T1000 (cell line): ENCODE results near the gene ZNF691.
"Not testable (repeated sequence)": the region's sequence is repeated elsewhere in the genome, so short reads cannot be mapped to it uniquely, and the experiment has no call there.

Experiments used
- DNase-seq: peaks from one replicate; lab custom pipeline; 2025; ENCODE audit warnings: mixed read lengths; lab: John Stamatoyannopoulos, UW

ZNF691 gene

GRCh38 chr1:42846257-42847110, at the start of gene ZNF691:
Gene ZNF691, plus strand, starts transcription at chr1:42846613. Its CDS starts 3,046 bp downstream, at chr1:42849659.
- peak; percentile 89 for DNase-seq

GRCh38 chr1:42797414-42797813, 49.0 kb upstream of the ZNF691 start:
- DNase-seq: no peak

GRCh38 chr1:42797979-42798378, 48.4 kb upstream of the ZNF691 start:
- no peak for DNase-seq

- DNase-seq: no peak
Measured at GRCh38 chr1:42801832-42802473, 44.5 kb upstream of the ZNF691 start.

GRCh38 chr1:42806171-42806570, 40.2 kb upstream of the ZNF691 start:
- no peak for DNase-seq

- no peak for DNase-seq
Measured at GRCh38 chr1:42806593-42806992, 39.8 kb upstream of the ZNF691 start.

- no peak for DNase-seq
Measured at GRCh38 chr1:42807056-42807668, 39.3 kb upstream of the ZNF691 start.

- not testable (repeated sequence) for DNase-seq
Measured at GRCh38 chr1:42814815-42815214, 31.6 kb upstream of the ZNF691 start.

GRCh38 chr1:42815941-42816584, 30.4 kb upstream of the ZNF691 start:
- DNase-seq: no peak

- DNase-seq: peak; percentile 93
Measured at GRCh38 chr1:42816585-42817439, 29.6 kb upstream of the ZNF691 start, which contains the start of the genes ERMAP and SVBP. Gene ERMAP, plus strand, starts transcription at chr1:42817122. Its CDS starts 13,327 bp downstream, at chr1:42830449. Gene SVBP, minus strand, starts transcription at chr1:42817397. Its CDS starts 853 bp downstream, at chr1:42816544.

- no peak for DNase-seq
Measured at GRCh38 chr1:42817440-42817767, 29.0 kb upstream of the ZNF691 start.

- no peak for DNase-seq
Measured at GRCh38 chr1:42817976-42818375, 28.4 kb upstream of the ZNF691 start.

- DNase-seq: no peak
Measured at GRCh38 chr1:42820813-42821212, 25.6 kb upstream of the ZNF691 start.

- no peak for DNase-seq
Measured at GRCh38 chr1:42821690-42822089, 24.7 kb upstream of the ZNF691 start.

- no peak for DNase-seq
Measured at GRCh38 chr1:42822800-42823392, 23.5 kb upstream of the ZNF691 start.

GRCh38 chr1:42824481-42825035, 21.9 kb upstream of the ZNF691 start:
- DNase-seq: no peak

GRCh38 chr1:42825036-42825851, 21.2 kb upstream of the ZNF691 start:
- DNase-seq: no peak

- DNase-seq: no peak
Measured at GRCh38 chr1:42830631-42831030, 15.8 kb upstream of the ZNF691 start.

- no peak for DNase-seq
Measured at GRCh38 chr1:42831273-42831672, 15.1 kb upstream of the ZNF691 start.
